BLaER1 (cell line): ENCODE measurements around the gene ITGA11.

Source experiments
- H3K27ac ChIP-seq: shearing (Covaris generic); formaldehyde crosslinking; 2 replicates; pipeline ENCODE4 v1.8.1; 2022
- H3K27me3 ChIP-seq: shearing (Covaris generic); formaldehyde crosslinking; 2 replicates; pipeline ENCODE4 v1.8.1; 2022
- H3K36me3 ChIP-seq: shearing (Covaris generic); formaldehyde crosslinking; 2 replicates; pipeline ENCODE4 v1.8.1; 2022
- H3K4me1 ChIP-seq: shearing (Covaris generic); formaldehyde crosslinking; 2 replicates; pipeline ENCODE4 v1.8.1; 2022
- H3K4me2 ChIP-seq: shearing (Covaris generic); formaldehyde crosslinking; 2 replicates; pipeline ENCODE4 v1.8.1; 2022
- H3K4me3 ChIP-seq: shearing (Covaris generic); formaldehyde crosslinking; 2 replicates; pipeline ENCODE4 v1.8.1; 2022
- H3K9ac ChIP-seq: shearing (Covaris generic); formaldehyde crosslinking; 2 replicates; pipeline ENCODE4 v1.8.1; 2022
- H3K9me3 ChIP-seq: shearing (Covaris generic); formaldehyde crosslinking; 2 replicates; pipeline ENCODE4 v1.8.1; 2022
- H4K20me1 ChIP-seq: shearing (Covaris generic); formaldehyde crosslinking; 2 replicates; pipeline ENCODE4 v1.8.1; 2022
- Cebpa-rat ChIP-seq: shearing (Covaris generic); IDR thresholded peaks from 2 replicates; pipeline ENCODE4 v1.8.1; 2022

The ITGA11 gene

DNA sequence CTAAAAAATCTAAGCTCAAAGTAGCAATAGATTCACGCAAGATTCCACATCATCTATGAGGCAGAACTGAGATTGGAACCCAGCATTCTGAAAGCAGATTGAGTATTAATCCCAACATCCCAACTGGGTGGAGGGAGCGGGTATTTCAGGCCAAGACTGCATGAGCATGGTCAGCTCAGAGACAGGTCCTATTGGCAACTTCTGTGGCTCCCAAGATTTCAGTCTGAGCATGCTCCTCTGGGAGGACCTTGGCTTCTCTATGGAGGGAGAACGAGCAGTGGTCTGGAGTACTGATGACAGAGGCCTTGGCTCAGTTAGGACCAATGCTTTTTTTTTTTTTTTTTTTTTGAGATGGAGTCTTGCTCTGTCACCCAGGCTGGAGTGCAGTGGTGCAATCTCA is 4.0 kb upstream of the ITGA11 start:
- Histone ChIP-seq H3K4me3 (no peak overlapping the region), H4K20me1 (peaks cover 9% of the 10 kb centered on the region), H3K4me2 (no peak overlapping the region), H3K4me1 (peaks cover 49% of the 10 kb centered on the region), H3K36me3 (no peaks in the 10 kb centered on the region), H3K27ac (no peak overlapping the region), H3K27me3 (peaks cover 33% of the 10 kb centered on the region), H3K9me3 (no peaks in the 10 kb centered on the region), H3K9ac (no peak overlapping the region)
- no peak for TF ChIP-seq Cebpa-rat

DNA sequence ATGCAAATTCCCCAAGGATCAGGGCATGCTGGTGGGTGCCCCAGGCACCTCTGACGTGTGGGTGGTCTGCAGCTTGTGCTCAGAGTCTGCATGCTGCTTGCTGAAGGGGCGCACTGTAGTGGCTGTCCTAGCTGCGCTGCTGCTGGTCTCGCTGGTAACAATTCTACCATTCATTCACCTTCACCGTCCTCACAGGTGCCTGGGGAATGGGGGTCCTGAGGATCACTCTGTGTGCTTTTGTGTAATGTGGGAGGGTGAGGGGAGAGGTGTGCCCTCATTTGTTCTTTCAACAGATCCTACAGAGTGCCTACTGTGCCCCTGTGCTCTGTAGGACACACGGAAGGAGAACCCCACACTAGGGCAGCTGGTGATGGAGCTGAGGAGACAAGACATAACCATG is 2.1 kb upstream of the ITGA11 start:
- Histone ChIP-seq H3K4me3 (no peak overlapping the region), H3K9ac (no peak overlapping the region), H3K27me3 (peaks cover 53% of the 10 kb centered on the region)

DNA sequence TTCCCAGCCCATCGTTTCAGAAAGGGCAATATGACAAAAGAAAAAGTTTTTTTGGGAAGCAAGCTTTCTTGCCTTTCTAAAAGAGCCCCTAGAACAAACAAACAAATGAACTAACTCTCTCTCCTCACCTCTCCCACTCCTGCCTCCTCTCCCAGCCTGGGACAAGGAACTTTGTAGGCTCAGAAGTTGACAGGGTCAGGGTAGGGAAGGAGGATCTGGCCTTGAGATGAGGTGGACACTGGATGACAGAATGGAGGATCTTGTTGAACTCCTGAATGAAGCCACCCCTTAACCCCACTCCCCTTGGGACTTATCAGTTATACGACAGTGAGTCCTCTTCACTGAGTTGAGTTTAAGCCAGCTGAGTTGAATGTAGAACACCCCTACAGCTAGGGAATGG is 1.6 kb upstream of the ITGA11 start:
- no peak for TF ChIP-seq Cebpa-rat

More for the DNA sequence above, 2.1 kb upstream of the ITGA11 start:
- Histone ChIP-seq H3K9me3 (no peaks in the 10 kb centered on the region), H3K36me3 (no peaks in the 10 kb centered on the region), H3K27ac (no peak overlapping the region), H4K20me1 (peaks cover 15% of the 10 kb centered on the region), H3K4me1 (peaks cover 54% of the 10 kb centered on the region), H3K4me2 (peak overlapping the region; percentile 31)
- TF ChIP-seq Cebpa-rat, result no peak

DNA sequence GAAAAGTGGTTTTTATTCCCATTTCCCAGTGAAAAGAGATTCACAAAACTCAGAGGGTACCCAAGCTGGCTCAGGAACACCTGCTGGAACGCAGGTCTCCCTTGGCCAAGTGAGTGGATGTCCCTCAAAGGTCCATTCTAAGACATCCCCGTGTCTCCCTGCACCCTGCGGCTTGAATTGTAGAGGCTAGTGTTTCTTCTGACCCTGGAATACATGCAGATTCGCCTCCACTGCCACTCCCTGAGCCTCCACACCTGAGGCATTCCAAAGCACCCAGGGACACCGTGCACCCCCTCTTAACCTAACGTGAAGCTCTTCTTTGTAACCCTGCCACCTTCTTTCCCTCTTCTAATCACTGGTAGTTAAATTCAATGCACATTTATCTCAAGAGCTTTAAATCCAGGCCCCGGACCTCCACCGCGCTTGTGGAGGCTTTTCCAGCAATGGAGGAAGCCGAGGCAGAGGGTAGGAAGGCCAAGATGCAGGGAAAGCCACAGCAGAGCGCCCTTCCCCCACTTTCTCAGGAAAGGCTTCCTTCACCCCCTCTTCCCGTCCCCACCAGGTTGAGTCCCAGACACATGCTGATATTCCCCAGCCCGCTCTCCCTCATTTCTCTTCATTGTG is 590 bp upstream of the ITGA11 start:
- H3K4me1 ChIP-seq, result peaks cover 48% of the 10 kb centered on the region
- no peaks in the 10 kb centered on the region for H3K9me3 ChIP-seq
- TF ChIP-seq Cebpa-rat, result no peak
- peak overlapping the region; percentile 61 for H3K4me3 ChIP-seq
- H4K20me1 ChIP-seq, result peaks cover 15% of the 10 kb centered on the region
- no peak overlapping the region for H3K9ac ChIP-seq
- no peaks in the 10 kb centered on the region for H3K36me3 ChIP-seq
- H3K27ac ChIP-seq, result no peak overlapping the region
- H3K27me3 ChIP-seq, result peaks cover 61% of the 10 kb centered on the region
- peak overlapping the region; percentile 98 for H3K4me2 ChIP-seq

More for the DNA sequence above, 1.6 kb upstream of the ITGA11 start:
- Histone ChIP-seq H3K4me3 (no peak overlapping the region), H3K36me3 (no peaks in the 10 kb centered on the region), H3K4me2 (peak overlapping the region; percentile 31), H3K4me1 (peaks cover 54% of the 10 kb centered on the region), H4K20me1 (peaks cover 15% of the 10 kb centered on the region), H3K27me3 (peaks cover 57% of the 10 kb centered on the region), H3K9ac (no peak overlapping the region), H3K9me3 (no peaks in the 10 kb centered on the region), H3K27ac (no peak overlapping the region)

- TF ChIP-seq Cebpa-rat, result no peak
- peaks cover 61% of the 10 kb centered on the region for H3K27me3 ChIP-seq
Observed at GRCh38 chr15:68431037-68431791, 749 bp downstream of the ITGA11 start.

DNA sequence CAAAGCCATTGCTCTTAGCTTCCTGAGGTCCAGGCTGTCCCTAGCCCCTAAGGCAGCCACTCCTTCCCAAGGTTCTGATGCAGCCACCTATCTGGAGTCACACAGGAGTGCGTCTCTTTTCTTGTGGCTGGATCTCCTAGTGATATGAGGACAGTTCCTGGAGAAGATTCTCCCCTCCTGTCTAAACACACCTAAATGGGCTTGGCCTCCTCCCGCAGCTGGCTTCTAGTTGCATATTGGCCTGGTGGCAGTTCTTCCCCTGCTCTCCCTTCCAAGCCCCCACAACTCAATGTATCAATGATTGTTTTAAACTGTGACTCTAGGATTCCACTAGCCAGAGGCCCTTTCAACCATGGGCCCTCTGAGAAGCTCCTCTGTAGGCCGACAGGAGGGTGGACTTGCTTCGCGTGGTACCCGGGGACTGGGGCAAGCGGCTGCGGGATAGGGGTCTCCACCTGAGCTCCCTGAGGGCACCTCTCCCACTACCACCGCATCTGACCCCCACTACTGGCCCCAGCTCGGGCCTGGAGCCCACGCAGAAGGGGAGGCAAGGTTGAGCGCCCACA is 1.4 kb downstream of the ITGA11 start:
- Histone ChIP-seq H3K4me1 (peaks cover 32% of the 10 kb centered on the region), H3K27me3 (peaks cover 61% of the 10 kb centered on the region), H4K20me1 (peaks cover 15% of the 10 kb centered on the region), H3K9me3 (no peaks in the 10 kb centered on the region), H3K9ac (no peak overlapping the region), H3K36me3 (no peaks in the 10 kb centered on the region), H3K4me2 (peak overlapping the region; percentile 98), H3K27ac (no peak overlapping the region), H3K4me3 (peak overlapping the region; percentile 61)
- no peak for TF ChIP-seq Cebpa-rat

More at GRCh38 chr15:68431037-68431791, 749 bp downstream of the ITGA11 start:
- Histone ChIP-seq H3K4me2 (peak overlapping the region; percentile 98), H4K20me1 (peaks cover 15% of the 10 kb centered on the region), H3K27ac (no peak overlapping the region), H3K4me3 (peak overlapping the region; percentile 61), H3K9me3 (no peaks in the 10 kb centered on the region), H3K36me3 (no peaks in the 10 kb centered on the region), H3K4me1 (peaks cover 34% of the 10 kb centered on the region), H3K9ac (peak overlapping the region; percentile 46; the same call in 1 of the 2 replicates)

DNA sequence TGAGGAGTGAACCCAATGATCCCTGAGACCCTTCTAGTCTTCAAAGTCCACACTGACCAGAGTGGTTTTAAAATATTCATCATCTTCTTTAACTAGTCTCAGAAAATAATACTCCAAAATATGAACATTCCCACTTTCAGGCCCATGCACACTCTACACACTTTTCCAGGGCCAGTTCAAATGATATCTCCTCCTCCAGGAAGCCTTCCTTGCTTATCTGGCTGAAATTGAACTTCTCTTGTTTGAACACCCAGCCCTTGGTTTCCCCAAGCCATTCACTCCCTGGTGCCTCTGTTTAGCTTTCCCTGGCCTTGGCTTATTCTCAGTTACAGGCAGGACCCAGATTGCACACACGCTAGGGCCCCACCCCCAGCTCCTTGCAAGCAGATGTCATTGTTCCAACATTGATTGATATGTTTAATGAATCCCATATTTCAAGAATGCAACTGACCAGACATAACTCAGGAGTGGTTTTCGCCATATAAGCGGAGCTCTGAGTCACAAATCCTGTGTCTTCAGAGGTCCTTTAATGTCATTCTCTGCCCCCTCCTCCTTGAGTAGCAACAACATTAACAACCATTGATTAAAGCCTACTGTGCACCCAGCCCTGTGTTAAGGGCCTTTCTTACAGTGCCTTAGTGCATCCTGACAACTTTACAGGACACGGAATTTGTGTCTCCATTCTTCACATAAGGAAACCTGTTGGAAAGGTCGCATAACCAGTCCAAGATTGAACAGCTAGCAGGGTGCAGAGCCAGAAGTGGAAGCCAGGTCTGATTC is 2.1 kb downstream of the ITGA11 start:
- Histone ChIP-seq H3K9ac (no peak overlapping the region), H3K9me3 (no peaks in the 10 kb centered on the region), H3K4me3 (no peak overlapping the region), H3K36me3 (no peaks in the 10 kb centered on the region), H3K27ac (no peak overlapping the region), H4K20me1 (peaks cover 15% of the 10 kb centered on the region), H3K4me2 (no peak overlapping the region), H3K27me3 (peaks cover 61% of the 10 kb centered on the region), H3K4me1 (peaks cover 32% of the 10 kb centered on the region)
- no peak for TF ChIP-seq Cebpa-rat

GRCh38 chr15:68428431-68428940 is 3.5 kb downstream of the ITGA11 start:
- Histone ChIP-seq H3K36me3 (no peaks in the 10 kb centered on the region), H3K4me2 (no peak overlapping the region), H3K4me1 (peaks cover 25% of the 10 kb centered on the region), H3K27ac (no peak overlapping the region), H3K27me3 (peaks cover 53% of the 10 kb centered on the region), H3K4me3 (no peak overlapping the region), H3K9me3 (no peaks in the 10 kb centered on the region), H3K9ac (no peak overlapping the region), H4K20me1 (peaks cover 15% of the 10 kb centered on the region)
- no peak for TF ChIP-seq Cebpa-rat

DNA sequence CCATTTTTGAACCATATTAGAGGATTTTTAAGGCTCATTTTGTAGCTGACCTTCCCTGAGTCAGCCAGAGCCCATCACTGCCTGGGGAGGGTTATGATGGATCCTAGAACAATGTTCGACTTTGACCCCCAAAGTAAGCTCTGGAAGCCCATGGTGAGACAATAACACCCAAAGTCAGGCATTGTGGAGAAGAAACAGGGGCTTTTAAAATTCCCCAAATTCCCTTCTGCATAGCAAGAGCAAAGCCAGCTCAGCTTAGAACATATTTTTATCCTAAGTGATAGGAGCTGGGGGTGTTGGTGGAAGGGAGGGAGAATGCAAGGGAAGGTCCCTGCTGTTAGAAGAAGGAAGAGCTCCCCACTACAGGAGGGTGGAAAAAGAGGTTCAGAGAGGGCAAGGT is 4.0 kb downstream of the ITGA11 start:
- peaks cover 21% of the 10 kb centered on the region for H3K4me1 ChIP-seq
- TF ChIP-seq Cebpa-rat, result no peak
- no peak overlapping the region for H3K4me2 ChIP-seq
- H3K27ac ChIP-seq, result no peak overlapping the region
- peaks cover 48% of the 10 kb centered on the region for H3K27me3 ChIP-seq
- H3K9me3 ChIP-seq, result no peaks in the 10 kb centered on the region
- H4K20me1 ChIP-seq, result peaks cover 15% of the 10 kb centered on the region
- no peaks in the 10 kb centered on the region for H3K36me3 ChIP-seq
- H3K9ac ChIP-seq, result no peak overlapping the region
- no peak overlapping the region for H3K4me3 ChIP-seq
